HG03469 (cell line): ENCODE results near the gene TMEM184B.

Experiments
- ATAC-seq: cut with Tn5 transposase; IDR thresholded peaks from one replicate; pipeline ENCODE4 v1.9.1; 2021; ENCODE audit warnings: mild to moderate bottlenecking, moderate library complexity, moderate number of reproducible peaks; ENCODE audit not compliant: unreplicated experiment

Gene TMEM184B

GRCh38 chr22:38308791-38309498, 36.1 kb upstream of the TMEM184B start:
- no peak for ATAC-seq

GRCh38 chr22:38305471-38306448, 33.0 kb upstream of the TMEM184B start:
- peak; percentile 40 for ATAC-seq

- no peak for ATAC-seq
These were observed 31.7 kb upstream of the TMEM184B start for GRCh38 chr22:38304526-38304925.

- no peak for ATAC-seq
These were observed 31.2 kb upstream of the TMEM184B start for GRCh38 chr22:38303974-38304373.

- ATAC-seq = no peak
These were observed 30.1 kb upstream of the TMEM184B start for GRCh38 chr22:38302906-38303305.

- no peak for ATAC-seq
These were observed 28.1 kb upstream of the TMEM184B start for GRCh38 chr22:38300946-38301345.

- ATAC-seq = no peak
These were observed 27.6 kb upstream of the TMEM184B start for GRCh38 chr22:38300197-38300945.

- no peak for ATAC-seq
These were observed 26.9 kb upstream of the TMEM184B start for GRCh38 chr22:38299770-38300102.

GRCh38 chr22:38298312-38299005, 25.6 kb upstream of the TMEM184B start:
- ATAC-seq = no peak

GRCh38 chr22:38296372-38296771, 23.6 kb upstream of the TMEM184B start:
- ATAC-seq = no peak

GRCh38 chr22:38295863-38296262, 23.1 kb upstream of the TMEM184B start:
- no peak for ATAC-seq

- ATAC-seq = no peak
These were observed 22.5 kb upstream of the TMEM184B start for GRCh38 chr22:38295339-38295738.

- no peak for ATAC-seq
These were observed 21.4 kb upstream of the TMEM184B start for GRCh38 chr22:38294193-38294592.

- ATAC-seq = no peak
These were observed 19.9 kb upstream of the TMEM184B start for GRCh38 chr22:38292694-38293093.

GRCh38 chr22:38291201-38291777, 18.5 kb upstream of the TMEM184B start:
- no peak for ATAC-seq

GRCh38 chr22:38290347-38290746, 17.5 kb upstream of the TMEM184B start:
- no peak for ATAC-seq

- ATAC-seq = no peak
These were observed 16.8 kb upstream of the TMEM184B start for GRCh38 chr22:38289583-38290082.

GRCh38 chr22:38286915-38287669, 14.3 kb upstream of the TMEM184B start:
- ATAC-seq = no peak

- ATAC-seq = no peak
These were observed 12.2 kb upstream of the TMEM184B start for GRCh38 chr22:38285018-38285417.

GRCh38 chr22:38284042-38284402, 11.2 kb upstream of the TMEM184B start:
- no peak for ATAC-seq
